CD4-positive, CD25-positive, alpha-beta regulatory T cell (primary cell): ENCODE measurements around the gene ARHGAP31. TPM values are rescaled to one million over a fixed set of nuclear protein-coding genes. Genes with fewer than 3 reads are reported as not detected.
A peak's percentile ranks its signal among the peaks of the same experiment; 100 is the strongest.

Experiments
- ATAC-seq, 2 donors: fragments of 150-1000 bp; cut with Tn5 transposase; one replicate each; pipeline ENCODE4 v1.10.0; 2021; ENCODE audit warnings: low read depth in 2 of 2, moderate number of reproducible peaks in 2 of 2, moderate library complexity in 1 of 2
- DNase-seq, 3 donors: peaks; one replicate each; pipeline versions ENCODE4 v3.0.0 to v3.0.0-alpha.2; 2012 to 2022; ENCODE audit warnings: mixed read lengths in 1 of 3
- H3K27ac ChIP-seq: one replicate; pipeline ENCODE4 v1.7.0; 2013; ENCODE audit warnings: mild to moderate bottlenecking, low read length; ENCODE audit not compliant: insufficient read depth, poor library complexity, severe bottlenecking
- H3K27me3 ChIP-seq: one replicate; pipeline ENCODE4 v1.7.0; 2013; ENCODE audit warnings: low read length; ENCODE audit not compliant: control insufficient read depth, insufficient read depth
- H3K36me3 ChIP-seq: one replicate; pipeline ENCODE4 v1.7.0; 2013; ENCODE audit warnings: mild to moderate bottlenecking, low read length, moderate library complexity; ENCODE audit not compliant: control insufficient read depth, insufficient read depth
- H3K4me1 ChIP-seq: 2 replicates; pipeline ENCODE4 v1.7.0; 2013; ENCODE audit warnings: mild to moderate bottlenecking, low read length; ENCODE audit not compliant: insufficient read depth, control insufficient read depth, poor library complexity, severe bottlenecking
- H3K4me3 ChIP-seq: one replicate; pipeline ENCODE4 v1.7.0; 2013; ENCODE audit warnings: low read depth, mild to moderate bottlenecking, low read length, moderate library complexity
- H3K9me3 ChIP-seq, 2 experiments: 1 replicate in 1 of 2; 2 replicates in 1 of 2; pipeline ENCODE4 v1.7.0; 2013; ENCODE audit warnings: low read length in 2 of 2, mild to moderate bottlenecking in 1 of 2, moderate library complexity in 1 of 2; ENCODE audit not compliant: control insufficient read depth in 2 of 2
- H3K27ac Mint-ChIP-seq, 3 donors: one replicate each; pipeline ENCODE4 v1.8.0; 2020 to 2022; ENCODE audit warnings: mild to moderate bottlenecking in 3 of 3, mixed read lengths in 3 of 3, moderate library complexity in 2 of 3
- H3K27me3 Mint-ChIP-seq: one replicate; pipeline ENCODE4 v1.8.0; 2022; ENCODE audit warnings: mild to moderate bottlenecking, mixed read lengths
- H3K36me3 Mint-ChIP-seq: one replicate; pipeline ENCODE4 v1.8.0; 2020; ENCODE audit warnings: mixed read lengths
- H3K4me1 Mint-ChIP-seq, 4 donors: one replicate each; pipeline ENCODE4 v1.8.0; 2020 to 2022; ENCODE audit warnings: mixed read lengths in 4 of 4, mild to moderate bottlenecking in 1 of 4
- H3K4me3 Mint-ChIP-seq, 4 donors: one replicate each; pipeline ENCODE4 v1.8.0; 2020 to 2022; ENCODE audit warnings: mild to moderate bottlenecking in 4 of 4, mixed read lengths in 4 of 4, moderate library complexity in 3 of 4
- H3K9me3 Mint-ChIP-seq, 7 donors: one replicate each; pipeline ENCODE4 v1.8.0; 2020 to 2022; ENCODE audit warnings: mixed read lengths in 7 of 7, mild to moderate bottlenecking in 3 of 7, moderate library complexity in 2 of 7
- polyA plus RNA-seq, 4 donors: library from polyadenylated mRNA; unstranded; fragments of 300-500 nt; fragmentation: Illumina TruSeq; gene quantifications; one replicate each; pipeline ENCODE4 v1.2.3, GENCODE V29; 2021
- total RNA-seq: library from RNA; stranded (reverse); gene quantifications from one replicate; pipeline ENCODE4 v1.2.3, GENCODE V29; 2022

Gene ARHGAP31
- total and polyA plus RNA-seq, 5 donors from 2014 or later: 2.6 to 13.6 (median 4.8) TPM

GRCh38 chr3:119322021-119322834 lies 28.0 kb downstream of the ARHGAP31 start:
- Mint-ChIP-seq H3K9me3 (no peaks in the 10 kb centered on the region), H3K4me1 (peaks cover 10 to 44% (median 25%) of the 10 kb centered on the region in 4 donors), H3K4me3 (peak overlapping the region; percentile 87 to 94 (median 90)), H3K27ac (peak overlapping the region; percentile 69 to 97 (median 94)), H3K27me3 (peaks cover 4% of the 10 kb centered on the region), H3K36me3 (peaks cover 4% of the 10 kb centered on the region)
- Histone ChIP-seq H3K27ac (peak overlapping the region; percentile 93), H3K9me3 (no peaks in the 10 kb centered on the region), H3K4me3 (peak overlapping the region; percentile 65), H3K27me3 (no peaks in the 10 kb centered on the region), H3K4me1 (peaks cover 20% of the 10 kb centered on the region), H3K36me3 (no peaks in the 10 kb centered on the region)
- ATAC-seq: peak; percentile 10 to 17
- no peak for DNase-seq

- DNase-seq: peak; percentile 79 to 92 (median 86)
- peak overlapping the region; percentile 92 to 94 (median 92) for H3K4me3 Mint-ChIP-seq
Observed at GRCh38 chr3:119322835-119323722, 28.9 kb downstream of the ARHGAP31 start.

GRCh38 chr3:119323723-119324085 lies 29.5 kb downstream of the ARHGAP31 start:
- Mint-ChIP-seq H3K27me3 (peaks cover 4% of the 10 kb centered on the region), H3K4me3 (peak overlapping the region; percentile 92 to 94 (median 92)), H3K36me3 (peaks cover 4% of the 10 kb centered on the region), H3K4me1 (peaks cover 10 to 44% (median 23%) of the 10 kb centered on the region in 4 donors), H3K9me3 (no peaks in the 10 kb centered on the region), H3K27ac (peak overlapping the region; percentile 96 to 99 (median 97))
- H3K9me3 ChIP-seq: no peaks in the 10 kb centered on the region
- DNase-seq (no peak), ATAC-seq (no peak)
- peak overlapping the region; percentile 87 for H3K4me3 ChIP-seq
- H3K4me1 ChIP-seq: peaks cover 20% of the 10 kb centered on the region
- no peaks in the 10 kb centered on the region for H3K36me3 ChIP-seq
- H3K27ac ChIP-seq: peak overlapping the region; percentile 93
- H3K27me3 ChIP-seq: no peaks in the 10 kb centered on the region

More at GRCh38 chr3:119322835-119323722, 28.9 kb downstream of the ARHGAP31 start:
- peak overlapping the region; percentile 93 for H3K27ac ChIP-seq
- H3K4me3 ChIP-seq: peak overlapping the region; percentile 87
- H3K27ac Mint-ChIP-seq: peak overlapping the region; percentile 96 to 99 (median 97)
- H3K36me3 Mint-ChIP-seq: peaks cover 4% of the 10 kb centered on the region
- peaks cover 4% of the 10 kb centered on the region for H3K27me3 Mint-ChIP-seq
- H3K9me3 ChIP-seq: no peaks in the 10 kb centered on the region
- peaks cover 20% of the 10 kb centered on the region for H3K4me1 ChIP-seq
- ATAC-seq: peak; percentile 81 to 87
- H3K27me3 ChIP-seq: no peaks in the 10 kb centered on the region
- no peaks in the 10 kb centered on the region for H3K9me3 Mint-ChIP-seq
- H3K4me1 Mint-ChIP-seq: peaks cover 10 to 44% (median 23%) of the 10 kb centered on the region in 4 donors
- H3K36me3 ChIP-seq: no peaks in the 10 kb centered on the region

DNA sequence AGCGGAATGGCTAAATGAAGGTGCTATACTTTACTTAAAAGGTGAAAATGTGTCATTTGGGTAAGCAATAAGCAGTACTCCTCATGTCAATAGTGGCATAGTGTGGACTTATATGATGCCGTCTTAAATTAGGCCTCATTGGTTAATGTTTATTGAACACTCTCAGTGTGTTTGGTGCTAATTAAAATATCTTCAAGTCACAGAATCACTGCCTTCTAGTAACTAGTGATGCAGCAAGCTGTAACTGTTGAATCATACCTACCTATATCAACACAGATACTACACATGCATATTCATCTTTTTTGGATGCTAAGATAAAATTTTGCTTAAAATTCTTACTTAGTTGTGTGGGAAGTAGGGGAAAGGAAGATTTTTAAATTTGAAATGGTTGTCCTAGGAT lies 30.7 kb downstream of the ARHGAP31 start:
- ATAC-seq (no peak), DNase-seq (no peak)
- Histone ChIP-seq H3K27ac (peak overlapping the region; percentile 93), H3K4me1 (peaks cover 20% of the 10 kb centered on the region), H3K9me3 (no peaks in the 10 kb centered on the region), H3K27me3 (no peaks in the 10 kb centered on the region), H3K4me3 (no peak overlapping the region), H3K36me3 (no peaks in the 10 kb centered on the region)
- Mint-ChIP-seq H3K9me3 (no peaks in the 10 kb centered on the region), H3K4me3 (peak overlapping the region in 2 of 4 donors; percentile 92), H3K4me1 (peaks cover 10 to 43% (median 23%) of the 10 kb centered on the region in 4 donors), H3K27me3 (peaks cover 4% of the 10 kb centered on the region), H3K27ac (peak overlapping the region; percentile 24 to 97 (median 36)), H3K36me3 (peaks cover 9% of the 10 kb centered on the region)

- Mint-ChIP-seq H3K27ac (no peak overlapping the region), H3K27me3 (peaks cover 4% of the 10 kb centered on the region), H3K4me1 (peaks cover 10 to 26% (median 15%) of the 10 kb centered on the region in 4 donors), H3K36me3 (peaks cover 9% of the 10 kb centered on the region), H3K4me3 (no peak overlapping the region), H3K9me3 (no peaks in the 10 kb centered on the region)
- H3K27me3 ChIP-seq: no peaks in the 10 kb centered on the region
- no peak for ATAC-seq
- no peaks in the 10 kb centered on the region for H3K9me3 ChIP-seq
- H3K27ac ChIP-seq: no peak overlapping the region
- peaks cover 16% of the 10 kb centered on the region for H3K4me1 ChIP-seq
- DNase-seq: no peak
- H3K36me3 ChIP-seq: no peaks in the 10 kb centered on the region
- no peak overlapping the region for H3K4me3 ChIP-seq
Observed at GRCh38 chr3:119326976-119327375, 32.8 kb downstream of the ARHGAP31 start.

- DNase-seq: no peak
- Histone ChIP-seq H3K4me3 (no peak overlapping the region), H3K27ac (no peak overlapping the region), H3K36me3 (no peaks in the 10 kb centered on the region), H3K4me1 (no peaks in the 10 kb centered on the region), H3K27me3 (no peaks in the 10 kb centered on the region), H3K9me3 (no peaks in the 10 kb centered on the region)
- peaks cover 9% of the 10 kb centered on the region for H3K36me3 Mint-ChIP-seq
- no peaks in the 10 kb centered on the region for H3K27me3 Mint-ChIP-seq
- H3K4me3 Mint-ChIP-seq: no peak overlapping the region
- no peak for ATAC-seq
- peaks cover 0 to 8% (median 1%) of the 10 kb centered on the region in 4 donors for H3K4me1 Mint-ChIP-seq
- peak overlapping the region in 1 of 3 donors; percentile 32 for H3K27ac Mint-ChIP-seq
- peaks cover 0 to 1% (median 0%) of the 10 kb centered on the region in 7 donors for H3K9me3 Mint-ChIP-seq
Observed at GRCh38 chr3:119329551-119329950, 35.4 kb downstream of the ARHGAP31 start.

DNA sequence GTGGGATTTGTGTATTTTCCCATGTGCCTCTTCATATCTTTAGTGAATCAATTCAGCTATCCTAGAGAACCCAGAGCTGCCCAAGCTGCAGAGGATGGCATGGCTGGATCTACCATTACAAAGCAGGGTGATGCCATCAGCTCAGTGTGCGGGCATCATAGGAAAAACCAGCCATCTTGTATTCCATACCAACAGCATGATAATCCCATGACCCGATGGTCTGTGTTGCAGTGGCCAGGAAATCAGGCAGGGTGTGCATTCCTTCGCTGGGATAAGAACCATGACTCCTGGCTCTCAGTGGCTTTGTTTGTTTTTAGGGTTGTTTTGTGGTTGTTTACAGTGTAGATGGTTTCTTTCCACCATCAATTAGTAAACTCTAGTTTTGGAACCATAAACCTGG lies 36.0 kb downstream of the ARHGAP31 start:
- H3K4me3 ChIP-seq: no peak overlapping the region
- H3K9me3 ChIP-seq: no peaks in the 10 kb centered on the region
- no peak overlapping the region for H3K27ac Mint-ChIP-seq

More for the DNA sequence above, 36.0 kb downstream of the ARHGAP31 start:
- H3K4me1 ChIP-seq: no peaks in the 10 kb centered on the region
- H3K27me3 ChIP-seq: no peaks in the 10 kb centered on the region
- H3K36me3 Mint-ChIP-seq: peaks cover 9% of the 10 kb centered on the region
- ATAC-seq: no peak
- H3K36me3 ChIP-seq: no peaks in the 10 kb centered on the region
- H3K27ac ChIP-seq: no peak overlapping the region
- no peak overlapping the region for H3K4me3 Mint-ChIP-seq
- H3K9me3 Mint-ChIP-seq: peaks cover 0 to 1% (median 0%) of the 10 kb centered on the region in 7 donors
- DNase-seq: no peak
- H3K27me3 Mint-ChIP-seq: no peaks in the 10 kb centered on the region
- peaks cover 0 to 3% (median 1%) of the 10 kb centered on the region in 4 donors for H3K4me1 Mint-ChIP-seq
